Posterior cingulate gyrus (tissue), 11 donors: ENCODE data around the gene IFNAR2.

ENCODE experiments used
- DNase-seq, 10 donors: peaks; one replicate each; pipeline versions ENCODE4 v3.0.0 to v3.0.0-alpha.2; 2020 to 2021; ENCODE audit warnings: mixed read lengths in 3 of 10
- intact Hi-C: fragments of 100-400 bp; cut with DNase I; formaldehyde crosslinking; loops from one replicate; pipeline ENCODE4 v1.15.1; 2023

IFNAR2 gene

GRCh38 chr21:33229784-33230544 lies at the start of gene IFNAR2:
TSS of gene IFNAR2 (plus strand) at chr21:33229938. CDS start at chr21:33241923, 11,985 bp downstream.
- intact Hi-C loops, result loop anchor here (10.0 kb wide), 1 partner anchor 95 kb away; the partner anchor contains the start of gene IFNAR1
- peak; percentile 67 to 96 (median 76) for DNase-seq

- intact Hi-C loops, result no loop called here
- no peak for DNase-seq
Observed at GRCh38 chr21:33185852-33186251, 43.9 kb upstream of the IFNAR2 start.

GRCh38 chr21:33187276-33187675 lies 42.5 kb upstream of the IFNAR2 start:
- intact Hi-C loops, result no loop called here
- no peak for DNase-seq

- intact Hi-C loops, result no loop called here
- DNase-seq, result no peak
Observed at GRCh38 chr21:33189237-33189636, 40.5 kb upstream of the IFNAR2 start.

GRCh38 chr21:33189824-33190223 lies 39.9 kb upstream of the IFNAR2 start:
- intact Hi-C loops, result loop anchor here (10.0 kb wide), 1 partner anchor 245 kb away; no protein-coding TSS in a partner anchor
- no peak for DNase-seq

- peak in 8 of 10 donors; percentile 22 to 93 (median 54) for DNase-seq
- intact Hi-C loops, result loop anchor here (2.0 to 10.0 kb wide), 4 partner anchors 70 to 364 kb away; no protein-coding TSS in a partner anchor
Observed at GRCh38 chr21:33196941-33197374, 32.8 kb upstream of the IFNAR2 start.

- DNase-seq, result no peak
- intact Hi-C loops, result loop anchor here (2.0 to 10.0 kb wide), 4 partner anchors 70 to 365 kb away; no protein-coding TSS in a partner anchor
Observed at GRCh38 chr21:33197496-33197895, 32.2 kb upstream of the IFNAR2 start.

- peak in 5 of 10 donors; percentile 20 to 47 (median 28) for DNase-seq
- intact Hi-C loops, result loop anchor here (1.0 to 10.0 kb wide), 3 partner anchors 71 to 254 kb away; no protein-coding TSS in a partner anchor
Observed at GRCh38 chr21:33198346-33199099, 31.2 kb upstream of the IFNAR2 start.

GRCh38 chr21:33199100-33199464 lies 30.7 kb upstream of the IFNAR2 start:
- no peak for DNase-seq
- intact Hi-C loops, result loop anchor here (1.0 to 10.0 kb wide), 3 partner anchors 72 to 254 kb away; no protein-coding TSS in a partner anchor

- DNase-seq, result peak in 6 of 10 donors; percentile 57 to 86 (median 78)
- intact Hi-C loops, result loop anchor here (1.0 to 10.0 kb wide), 5 partner anchors 72 to 255 kb away; no protein-coding TSS in a partner anchor
Observed at GRCh38 chr21:33199516-33200217, 30.1 kb upstream of the IFNAR2 start.

GRCh38 chr21:33201956-33202355 lies 27.8 kb upstream of the IFNAR2 start:
- intact Hi-C loops, result loop anchor here (5.0 kb wide), 1 partner anchor 230 kb away; no protein-coding TSS in a partner anchor
- no peak for DNase-seq

GRCh38 chr21:33202464-33203363 lies 27.0 kb upstream of the IFNAR2 start:
- intact Hi-C loops, result loop anchor here (5.0 kb wide), 1 partner anchor 230 kb away; no protein-coding TSS in a partner anchor

GRCh38 chr21:33203371-33203724 lies 26.4 kb upstream of the IFNAR2 start:
- intact Hi-C loops, result loop anchor here (5.0 kb wide), 1 partner anchor 229 kb away; no protein-coding TSS in a partner anchor
- DNase-seq, result no peak

More at GRCh38 chr21:33202464-33203363, 27.0 kb upstream of the IFNAR2 start:
- DNase-seq, result no peak

GRCh38 chr21:33205476-33205875 lies 24.3 kb upstream of the IFNAR2 start:
- DNase-seq, result no peak
- intact Hi-C loops, result no loop called here

- no peak for DNase-seq
Observed at GRCh38 chr21:33206771-33207281, 22.9 kb upstream of the IFNAR2 start.

GRCh38 chr21:33207449-33208149 lies 22.1 kb upstream of the IFNAR2 start:
- no peak for DNase-seq

More at GRCh38 chr21:33206771-33207281, 22.9 kb upstream of the IFNAR2 start:
- intact Hi-C loops, result no loop called here

GRCh38 chr21:33208534-33208933 lies 21.2 kb upstream of the IFNAR2 start:
- intact Hi-C loops, result no loop called here
- no peak for DNase-seq

More at GRCh38 chr21:33207449-33208149, 22.1 kb upstream of the IFNAR2 start:
- intact Hi-C loops, result no loop called here

GRCh38 chr21:33211305-33211704 lies 18.4 kb upstream of the IFNAR2 start:
- DNase-seq, result no peak
- intact Hi-C loops, result no loop called here
